DND-41 (cell line): ENCODE data around the gene CCAR1.
"Not testable (repeated sequence)": the region's sequence is repeated elsewhere in the genome, so short reads cannot be mapped to it uniquely, and the experiment has no call there.

Source experiments
- ATAC-seq: fragments of 200-7000 bp; cut with Tn5 transposase; 3 replicates; pipeline ENCODE4 v1.9.1; 2021; ENCODE audit warnings: low read depth; ENCODE audit not compliant: insufficient read depth
- DNase-seq: peaks from one replicate; pipeline ENCODE4 v3.0.0-alpha.2; 2020
- H2AFZ ChIP-seq: 2 replicates; pipeline ENCODE4 v1.6.0; 2012; ENCODE audit warnings: low read depth, low read length
- H3K27ac ChIP-seq: 2 replicates; pipeline ENCODE4 v1.5.1; 2012; ENCODE audit warnings: low read length, inconsistent platforms
- H3K27me3 ChIP-seq: fragments of 200-600 bp; sonication (generic); 2 replicates; pipeline ENCODE4 v1.6.0; 2012; ENCODE audit warnings: low read length, mild to moderate bottlenecking, inconsistent platforms; ENCODE audit not compliant: insufficient read depth, poor library complexity
- H3K36me3 ChIP-seq: 2 replicates; pipeline ENCODE4 v1.5.1; 2012; ENCODE audit warnings: low read length, inconsistent platforms; ENCODE audit not compliant: insufficient read depth
- H3K4me1 ChIP-seq: 2 replicates; pipeline ENCODE4 v1.5.1; 2012; ENCODE audit warnings: mild to moderate bottlenecking, low read length; ENCODE audit not compliant: insufficient read depth
- H3K4me2 ChIP-seq: 2 replicates; pipeline ENCODE4 v1.6.0; 2012; ENCODE audit warnings: mild to moderate bottlenecking, moderate library complexity, low read length, inconsistent platforms; ENCODE audit not compliant: insufficient read depth
- H3K4me3 ChIP-seq, 2 experiments: fragments of 200-600 bp in 1 of 2; shearing (Covaris generic) in 1 of 2; 2 replicates each; pipeline ENCODE4 v1.5.1; 2012 to 2016; ENCODE audit warnings: inconsistent platforms in 2 of 2, low read length in 2 of 2, mild to moderate bottlenecking in 2 of 2, low read depth in 1 of 2, moderate library complexity in 1 of 2
- H3K79me2 ChIP-seq: 2 replicates; pipeline ENCODE4 v1.6.0; 2012; ENCODE audit warnings: low read length, inconsistent platforms; ENCODE audit not compliant: insufficient read depth
- H3K9ac ChIP-seq: 2 replicates; pipeline ENCODE4 v1.6.0; 2012; ENCODE audit warnings: low read depth, mild to moderate bottlenecking, inconsistent platforms, low read length, moderate library complexity
- H3K9me3 ChIP-seq: 2 replicates; pipeline ENCODE4 v1.5.1; 2012; ENCODE audit warnings: low read length, moderate library complexity, mild to moderate bottlenecking, inconsistent platforms; ENCODE audit not compliant: insufficient read depth, severe bottlenecking
- H4K20me1 ChIP-seq: 2 replicates; pipeline ENCODE4 v1.6.0; 2012; ENCODE audit warnings: low read length; ENCODE audit not compliant: insufficient read depth
- CTCF ChIP-seq: IDR thresholded peaks from 2 replicates; pipeline ENCODE4 v1.5.1; 2012; ENCODE audit warnings: borderline replicate concordance, low read length, moderate library complexity, mild to moderate bottlenecking; ENCODE audit not compliant: poor library complexity, severe bottlenecking; ENCODE audit errors: extremely low read depth
- EZH2 ChIP-seq: IDR thresholded peaks from 3 replicates; pipeline ENCODE4 v1.6.1; 2012; ENCODE audit warnings: borderline replicate concordance, low read depth, mild to moderate bottlenecking, moderate library complexity, low read length, inconsistent platforms; ENCODE audit not compliant: severe bottlenecking

The CCAR1 gene

GRCh38 chr10:68756766-68757165 is 35.7 kb downstream of the CCAR1 start:
- DNase-seq (no peak), ATAC-seq (no peak)
- Histone ChIP-seq H3K9me3 (no peaks in the 10 kb centered on the region), H4K20me1 (no peaks in the 10 kb centered on the region), H3K79me2 (peaks cover 8% of the 10 kb centered on the region), H3K27ac (no peak overlapping the region), H2AFZ (no peak overlapping the region), H3K4me2 (no peak overlapping the region), H3K27me3 (no peaks in the 10 kb centered on the region), H3K36me3 (peaks cover 93% of the 10 kb centered on the region), H3K4me3 (no peak overlapping the region), H3K9ac (no peak overlapping the region), H3K4me1 (no peaks in the 10 kb centered on the region)
- TF ChIP-seq EZH2 = no peak
- TF ChIP-seq CTCF = no peak

GRCh38 chr10:68759223-68759863 is 38.3 kb downstream of the CCAR1 start:
- H4K20me1 ChIP-seq = no peaks in the 10 kb centered on the region
- no peak overlapping the region for H2AFZ ChIP-seq
- no peak overlapping the region for H3K4me3 ChIP-seq
- H3K9me3 ChIP-seq = no peaks in the 10 kb centered on the region
- no peak overlapping the region for H3K4me2 ChIP-seq
- peaks cover 8% of the 10 kb centered on the region for H3K79me2 ChIP-seq
- H3K4me1 ChIP-seq = no peaks in the 10 kb centered on the region
- no peak overlapping the region for H3K9ac ChIP-seq
- ATAC-seq (no peak), DNase-seq (no peak)
- no peak overlapping the region for H3K27ac ChIP-seq
- H3K27me3 ChIP-seq = no peaks in the 10 kb centered on the region
- H3K36me3 ChIP-seq = peaks cover 90% of the 10 kb centered on the region
- no peak for TF ChIP-seq EZH2
- TF ChIP-seq CTCF = no peak

GRCh38 chr10:68759967-68760366 is 38.9 kb downstream of the CCAR1 start:
- Histone ChIP-seq H3K4me1 (no peaks in the 10 kb centered on the region), H2AFZ (no peak overlapping the region), H3K4me3 (no peak overlapping the region), H3K9ac (no peak overlapping the region), H3K27ac (no peak overlapping the region), H3K27me3 (no peaks in the 10 kb centered on the region), H3K79me2 (peaks cover 8% of the 10 kb centered on the region), H3K4me2 (no peak overlapping the region), H3K36me3 (peaks cover 90% of the 10 kb centered on the region), H4K20me1 (no peaks in the 10 kb centered on the region), H3K9me3 (no peaks in the 10 kb centered on the region)
- DNase-seq (no peak), ATAC-seq (no peak)
- TF ChIP-seq CTCF (no peak), EZH2 (no peak)

- H3K4me3 ChIP-seq, H4K20me1 ChIP-seq: not testable (repeated sequence)
- H3K36me3 ChIP-seq = peaks cover 92% of the 10 kb centered on the region
Measured at GRCh38 chr10:68767407-68767806, 46.4 kb downstream of the CCAR1 start.

More at GRCh38 chr10:68767407-68767806, 46.4 kb downstream of the CCAR1 start:
- not testable (repeated sequence) for H3K4me1 ChIP-seq, H3K4me2 ChIP-seq, H3K9me3 ChIP-seq, DNase-seq, ATAC-seq, H3K27ac ChIP-seq, H2AFZ ChIP-seq, H3K27me3 ChIP-seq, H3K9ac ChIP-seq
- peaks cover 11% of the 10 kb centered on the region; the same call in 1 of the 2 replicates for H3K79me2 ChIP-seq
